Mucosa of descending colon (tissue), 3 donors: ENCODE data around the gene UGT1A6. TPM values are rescaled to one million over a fixed set of nuclear protein-coding genes. Genes with fewer than 3 reads are reported as not detected.

Experiments
- ATAC-seq: fragments of 200-7000 bp; cut with Tn5 transposase; one replicate; pipeline ENCODE4 v1.9.1; 2020; ENCODE audit warnings: mild to moderate bottlenecking, moderate library complexity
- DNase-seq, 3 donors: peaks; one replicate each; pipeline ENCODE4 v3.0.0-alpha.2; 2020
- H3K36me3 ChIP-seq: fragments of 200-600 bp; one replicate; pipeline ENCODE4 v1.8.0; 2021; ENCODE audit warnings: low read depth, mild to moderate bottlenecking
- H3K4me1 ChIP-seq: fragments of 200-600 bp; one replicate; pipeline ENCODE4 v1.8.0; 2021; ENCODE audit warnings: low read depth, mild to moderate bottlenecking
- H3K4me3 ChIP-seq: fragments of 200-600 bp; one replicate; pipeline ENCODE4 v1.8.0; 2021; ENCODE audit warnings: mild to moderate bottlenecking
- H3K9me3 ChIP-seq: fragments of 200-600 bp; one replicate; pipeline ENCODE4 v1.8.0; 2021; ENCODE audit warnings: mild to moderate bottlenecking
- intact Hi-C, 2 donors: fragments of 100-400 bp; cut with DNase I in 1 of 2; cut with micrococcal nuclease in 1 of 2; formaldehyde crosslinking; loops; one replicate each; pipeline versions ENCODE4 v1.11.0 to v1.11.1; 2022; cut with DNase I, micrococcal nuclease
- total RNA-seq, 3 donors: library from RNA; stranded (reverse); fragmentation: NEBNext Ultra II Directional in 2 of 3; extraction: Animal tissue kit (Norgen Biotek cat#: 25700) in 2 of 3; gene quantifications; one replicate each; pipeline versions ENCODE4 v1.2.1 to v1.2.4, GENCODE V29; 2021 to 2023
- TF ChIP-seq, protein P1 (sequence below): fragments of 200-600 bp; IDR thresholded peaks from one replicate; pipeline ENCODE4 v1.8.0; 2022; ENCODE audit warnings: antibody characterized with exemption, mild to moderate bottlenecking
- donor health status: DM: no; HTN: no; CAD: no; lungs with moderate emphysema.
- donor health status: DM: no; HTN: no; CAD: no.
- donor health status: DM: no; HTN: yes; CAD: no.

The UGT1A6 gene
- total RNA-seq, 3 donors from 2014 or later: 8.5 to 19.3 (median 8.7) TPM

DNA sequence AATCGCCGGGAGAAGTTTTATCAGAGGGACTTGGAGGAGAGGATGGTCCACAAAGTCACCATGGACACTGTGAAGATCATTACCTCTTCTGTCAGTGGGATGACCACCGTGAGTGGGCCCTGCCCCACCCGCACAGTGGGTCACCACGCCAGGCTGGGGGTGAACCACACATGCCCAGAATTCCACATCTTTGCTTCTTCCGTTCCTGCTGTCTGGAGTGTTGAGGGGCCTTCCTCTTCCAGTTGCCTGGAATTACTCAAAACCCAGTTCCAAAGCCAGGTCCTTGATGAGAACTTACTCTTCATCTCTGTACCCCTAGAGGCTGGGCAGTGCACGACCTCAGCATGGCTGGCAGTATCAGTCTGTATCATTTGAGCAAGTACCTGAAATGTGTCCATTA lies 107.5 kb downstream of the UGT1A6 start:
- Histone ChIP-seq H3K36me3 (no peaks in the 10 kb centered on the region), H3K4me3 (no peak overlapping the region), H3K4me1 (no peaks in the 10 kb centered on the region), H3K9me3 (no peaks in the 10 kb centered on the region)
- intact Hi-C loops: no loop called here
- TF ChIP-seq, protein P1, sequence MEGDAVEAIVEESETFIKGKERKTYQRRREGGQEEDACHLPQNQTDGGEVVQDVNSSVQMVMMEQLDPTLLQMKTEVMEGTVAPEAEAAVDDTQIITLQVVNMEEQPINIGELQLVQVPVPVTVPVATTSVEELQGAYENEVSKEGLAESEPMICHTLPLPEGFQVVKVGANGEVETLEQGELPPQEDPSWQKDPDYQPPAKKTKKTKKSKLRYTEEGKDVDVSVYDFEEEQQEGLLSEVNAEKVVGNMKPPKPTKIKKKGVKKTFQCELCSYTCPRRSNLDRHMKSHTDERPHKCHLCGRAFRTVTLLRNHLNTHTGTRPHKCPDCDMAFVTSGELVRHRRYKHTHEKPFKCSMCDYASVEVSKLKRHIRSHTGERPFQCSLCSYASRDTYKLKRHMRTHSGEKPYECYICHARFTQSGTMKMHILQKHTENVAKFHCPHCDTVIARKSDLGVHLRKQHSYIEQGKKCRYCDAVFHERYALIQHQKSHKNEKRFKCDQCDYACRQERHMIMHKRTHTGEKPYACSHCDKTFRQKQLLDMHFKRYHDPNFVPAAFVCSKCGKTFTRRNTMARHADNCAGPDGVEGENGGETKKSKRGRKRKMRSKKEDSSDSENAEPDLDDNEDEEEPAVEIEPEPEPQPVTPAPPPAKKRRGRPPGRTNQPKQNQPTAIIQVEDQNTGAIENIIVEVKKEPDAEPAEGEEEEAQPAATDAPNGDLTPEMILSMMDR: no peak
- ATAC-seq (no peak), DNase-seq (no peak)

DNA sequence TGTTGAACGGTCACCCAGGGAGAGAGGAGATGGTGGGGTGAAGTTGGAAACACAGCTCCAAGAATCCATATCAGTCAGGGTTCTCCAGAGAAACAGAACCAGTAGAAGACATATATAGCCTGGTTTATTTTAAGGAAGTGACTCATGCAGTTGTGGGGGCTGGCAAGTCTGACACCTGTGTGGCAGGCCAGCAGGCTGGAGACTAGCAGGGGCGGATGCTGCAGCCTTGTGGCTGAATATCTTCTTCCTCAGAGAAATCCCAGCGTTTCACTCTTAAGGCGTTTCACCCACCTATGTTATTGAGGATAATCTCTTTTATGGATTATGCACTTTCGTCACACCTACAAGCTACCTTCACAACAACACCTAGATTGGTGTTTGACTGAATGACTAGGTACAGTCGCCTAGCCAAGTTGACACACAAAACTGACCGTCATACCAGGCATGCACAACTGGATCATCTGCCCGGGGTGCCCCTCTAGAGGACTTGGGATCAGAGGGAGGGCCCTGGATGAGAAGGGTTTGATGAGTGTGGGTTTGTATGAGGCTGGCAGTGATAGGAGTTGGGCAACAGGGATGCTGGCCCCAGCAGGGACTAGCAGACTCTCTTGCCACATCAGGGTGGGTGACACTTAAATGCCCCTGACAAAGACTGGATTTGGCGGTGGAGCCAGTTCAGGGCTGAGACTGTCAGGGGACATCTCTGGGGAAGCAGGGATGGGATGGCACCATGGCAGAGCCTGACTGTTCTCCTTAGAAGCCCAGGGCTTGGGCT lies 108.9 kb downstream of the UGT1A6 start:
- Histone ChIP-seq H3K9me3 (no peaks in the 10 kb centered on the region), H3K36me3 (no peaks in the 10 kb centered on the region), H3K4me1 (no peaks in the 10 kb centered on the region), H3K4me3 (no peak overlapping the region)
- TF ChIP-seq, protein P1: no peak
- DNase-seq: no peak
- ATAC-seq: no peak
- intact Hi-C loops: no loop called here

- TF ChIP-seq, protein P1: no peak
- H3K4me1 ChIP-seq: no peaks in the 10 kb centered on the region
- ATAC-seq: no peak
- H3K36me3 ChIP-seq: no peaks in the 10 kb centered on the region
- DNase-seq: no peak
- H3K9me3 ChIP-seq: no peaks in the 10 kb centered on the region
- intact Hi-C loops: no loop called here
- no peak overlapping the region for H3K4me3 ChIP-seq
Measured at GRCh38 chr2:233802132-233802815, 109.6 kb downstream of the UGT1A6 start.

DNA sequence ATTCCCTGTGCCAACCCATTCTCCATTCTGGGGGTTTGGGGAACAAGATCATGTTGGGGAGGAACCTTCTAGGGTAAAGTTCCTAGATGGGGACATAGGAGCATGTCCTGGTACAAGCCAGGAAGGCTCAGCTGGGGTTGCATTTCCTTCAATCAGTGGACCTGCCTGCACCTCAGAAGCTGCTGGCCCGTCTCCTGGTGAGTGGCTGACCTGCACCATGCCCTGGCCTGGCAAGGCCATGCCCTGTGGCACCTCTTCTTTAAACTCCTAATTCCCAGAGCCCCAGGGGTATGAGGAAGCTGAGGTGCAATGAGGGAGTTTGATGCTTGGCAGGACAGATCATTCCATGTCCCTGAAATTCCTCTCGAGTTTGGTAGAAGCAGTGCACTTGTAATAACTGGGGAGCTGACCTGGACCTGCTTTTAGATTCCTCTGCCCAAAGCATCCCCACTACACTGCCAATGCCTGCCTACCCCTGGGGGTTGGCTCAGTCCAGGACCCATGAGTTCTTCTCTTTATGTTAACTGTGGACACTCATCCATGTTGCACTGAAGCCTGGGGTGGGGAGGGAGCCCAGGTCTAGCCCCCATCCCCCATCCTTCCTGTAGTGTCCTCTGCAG lies 110.7 kb downstream of the UGT1A6 start:
- ATAC-seq: no peak
- H3K36me3 ChIP-seq: no peaks in the 10 kb centered on the region
- intact Hi-C loops: no loop called here

GRCh38 chr2:233803994-233804393 lies 111.3 kb downstream of the UGT1A6 start:
- TF ChIP-seq, protein P1: no peak
- intact Hi-C loops: no loop called here
- Histone ChIP-seq H3K9me3 (no peaks in the 10 kb centered on the region), H3K4me3 (no peak overlapping the region), H3K4me1 (no peaks in the 10 kb centered on the region), H3K36me3 (no peaks in the 10 kb centered on the region)
- no peak for ATAC-seq
- no peak for DNase-seq

More for the DNA sequence above, 110.7 kb downstream of the UGT1A6 start:
- DNase-seq: no peak
- H3K9me3 ChIP-seq: no peaks in the 10 kb centered on the region
- TF ChIP-seq, protein P1: no peak
- no peak overlapping the region for H3K4me3 ChIP-seq
- no peaks in the 10 kb centered on the region for H3K4me1 ChIP-seq
